HG02798 (cell line): Measurements from ENCODE around the gene PCDH8.
A peak's percentile ranks its signal among the peaks of the same experiment; 100 is the strongest.

Experiments used
- ATAC-seq: cut with Tn5 transposase; IDR thresholded peaks from one replicate; pipeline ENCODE4 v1.9.1; 2021; ENCODE audit warnings: mild to moderate bottlenecking; ENCODE audit not compliant: unreplicated experiment, poor library complexity

PCDH8 gene

GRCh38 chr13:52851137-52851962, 2.9 kb upstream of the PCDH8 start:
- ATAC-seq = peak; percentile 86

GRCh38 chr13:52850396-52851136, 2.1 kb upstream of the PCDH8 start:
- peak; percentile 69 for ATAC-seq

GRCh38 chr13:52850072-52850395, 1.6 kb upstream of the PCDH8 start:
- no peak for ATAC-seq

- no peak for ATAC-seq
Measured at GRCh38 chr13:52849291-52850071, 1.0 kb upstream of the PCDH8 start.

GRCh38 chr13:52847682-52848432, 583 bp downstream of the PCDH8 start:
- ATAC-seq = no peak

- ATAC-seq = no peak
Measured at GRCh38 chr13:52847322-52847681, 1.1 kb downstream of the PCDH8 start.

- ATAC-seq = no peak
Measured at GRCh38 chr13:52846567-52847321, 1.7 kb downstream of the PCDH8 start.

GRCh38 chr13:52845766-52846566, 2.5 kb downstream of the PCDH8 start:
- no peak for ATAC-seq

GRCh38 chr13:52845334-52845761, 3.1 kb downstream of the PCDH8 start:
- ATAC-seq = no peak

GRCh38 chr13:52844836-52845235, 3.6 kb downstream of the PCDH8 start:
- ATAC-seq = no peak

- ATAC-seq = no peak
Measured at GRCh38 chr13:52842441-52842840, 6.0 kb downstream of the PCDH8 start.

- no peak for ATAC-seq
Measured at GRCh38 chr13:52840066-52840465, 8.4 kb downstream of the PCDH8 start.

- ATAC-seq = no peak
Measured at GRCh38 chr13:52838433-52839107, 9.9 kb downstream of the PCDH8 start.

GRCh38 chr13:52837850-52838249, 10.6 kb downstream of the PCDH8 start:
- no peak for ATAC-seq

GRCh38 chr13:52835071-52835839, 13.2 kb downstream of the PCDH8 start:
- no peak for ATAC-seq

- no peak for ATAC-seq
Measured at GRCh38 chr13:52833296-52833875, 15.1 kb downstream of the PCDH8 start.

GRCh38 chr13:52832313-52832712, 16.1 kb downstream of the PCDH8 start:
- no peak for ATAC-seq
